ENCODE measurements around the gene LRRC70. TPM values are rescaled to one million over a fixed set of nuclear protein-coding genes. Genes with fewer than 3 reads are reported as not detected.
"Not testable (repeated sequence)": the region's sequence is repeated elsewhere in the genome, so short reads cannot be mapped to it uniquely, and the experiment has no call there.

LRRC70 gene
- 0.51 TPM in 1 of 2 replicates, not detected in the other for total RNA-seq (2014; rRNA removed; shearing (Covaris generic))

- DNase-seq (ENCODE audit: low spot score): no peak
- in situ Hi-C loops (cut with HindIII; ENCODE audit: low sequenced_read_pairs): no loop called here
Observed at GRCh38 chr5:62578540-62578939, at the start of gene LRRC70. LRRC70 (plus strand) TSS chr5:62578819; CDS start chr5:62579439, 620 bp downstream.

- no peak for DNase-seq (ENCODE audit: low spot score)
- in situ Hi-C loops (cut with HindIII; ENCODE audit: low sequenced_read_pairs): no loop called here
Observed at GRCh38 chr5:62533597-62533996, 45.0 kb upstream of the LRRC70 start.

- DNase-seq (ENCODE audit: low spot score): no peak
- in situ Hi-C loops (cut with HindIII; ENCODE audit: low sequenced_read_pairs): no loop called here
Observed at GRCh38 chr5:62534461-62535236, 44.0 kb upstream of the LRRC70 start.

- in situ Hi-C loops (cut with HindIII; ENCODE audit: low sequenced_read_pairs): no loop called here
- DNase-seq (ENCODE audit: low spot score): no peak
Observed at GRCh38 chr5:62536232-62536631, 42.4 kb upstream of the LRRC70 start.

GRCh38 chr5:62536783-62537182 is 41.8 kb upstream of the LRRC70 start:
- in situ Hi-C loops (cut with HindIII; ENCODE audit: low sequenced_read_pairs): no loop called here
- no peak for DNase-seq (ENCODE audit: low spot score)

- in situ Hi-C loops (cut with HindIII; ENCODE audit: low sequenced_read_pairs): no loop called here
- DNase-seq (ENCODE audit: low spot score): no peak
Observed at GRCh38 chr5:62538017-62538942, 40.3 kb upstream of the LRRC70 start.

- DNase-seq (ENCODE audit: low spot score): no peak
- in situ Hi-C loops (cut with HindIII; ENCODE audit: low sequenced_read_pairs): no loop called here
Observed at GRCh38 chr5:62542720-62543119, 35.9 kb upstream of the LRRC70 start.

GRCh38 chr5:62547945-62548630 is 30.5 kb upstream of the LRRC70 start:
- DNase-seq (ENCODE audit: low spot score): no peak
- in situ Hi-C loops (cut with HindIII; ENCODE audit: low sequenced_read_pairs): no loop called here

GRCh38 chr5:62550103-62550502 is 28.5 kb upstream of the LRRC70 start:
- in situ Hi-C loops (cut with HindIII; ENCODE audit: low sequenced_read_pairs): no loop called here
- DNase-seq (ENCODE audit: low spot score): no peak

- in situ Hi-C loops (cut with HindIII; ENCODE audit: low sequenced_read_pairs): no loop called here
Observed at GRCh38 chr5:62555930-62556329, 22.7 kb upstream of the LRRC70 start.

GRCh38 chr5:62558941-62559340 is 19.7 kb upstream of the LRRC70 start:
- in situ Hi-C loops (cut with HindIII; ENCODE audit: low sequenced_read_pairs): no loop called here
- no peak for DNase-seq (ENCODE audit: low spot score)

More at GRCh38 chr5:62555930-62556329, 22.7 kb upstream of the LRRC70 start:
- no peak for DNase-seq (ENCODE audit: low spot score)

GRCh38 chr5:62560786-62561185 is 17.8 kb upstream of the LRRC70 start:
- DNase-seq (ENCODE audit: low spot score): no peak
- in situ Hi-C loops (cut with HindIII; ENCODE audit: low sequenced_read_pairs): no loop called here

GRCh38 chr5:62561896-62562295 is 16.7 kb upstream of the LRRC70 start:
- DNase-seq (ENCODE audit: low spot score): no peak
- in situ Hi-C loops (cut with HindIII; ENCODE audit: low sequenced_read_pairs): no loop called here

- in situ Hi-C loops (cut with HindIII; ENCODE audit: low sequenced_read_pairs): no loop called here
- no peak for DNase-seq (ENCODE audit: low spot score)
Observed at GRCh38 chr5:62562867-62563266, 15.8 kb upstream of the LRRC70 start.

- in situ Hi-C loops (cut with HindIII; ENCODE audit: low sequenced_read_pairs): no loop called here
- DNase-seq (ENCODE audit: low spot score): no peak
Observed at GRCh38 chr5:62564101-62564500, 14.5 kb upstream of the LRRC70 start.

GRCh38 chr5:62565740-62566139 is 12.9 kb upstream of the LRRC70 start:
- DNase-seq (ENCODE audit: low spot score); in situ Hi-C loops (cut with HindIII; ENCODE audit: low sequenced_read_pairs): not testable (repeated sequence)

- DNase-seq (ENCODE audit: low spot score): no peak
Observed at GRCh38 chr5:62568143-62568542, 10.5 kb upstream of the LRRC70 start.

GRCh38 chr5:62568800-62569432 is 9.7 kb upstream of the LRRC70 start:
- in situ Hi-C loops (cut with HindIII; ENCODE audit: low sequenced_read_pairs): no loop called here
- no peak for DNase-seq (ENCODE audit: low spot score)

More at GRCh38 chr5:62568143-62568542, 10.5 kb upstream of the LRRC70 start:
- in situ Hi-C loops (cut with HindIII; ENCODE audit: low sequenced_read_pairs): no loop called here

- in situ Hi-C loops (cut with HindIII; ENCODE audit: low sequenced_read_pairs): no loop called here
Observed at GRCh38 chr5:62569470-62569869, 9.1 kb upstream of the LRRC70 start.

More at GRCh38 chr5:62569470-62569869, 9.1 kb upstream of the LRRC70 start:
- no peak for DNase-seq (ENCODE audit: low spot score)
